GM21717 (cell line): ENCODE measurements around the gene IGFL1.
"Not testable (repeated sequence)": the region's sequence is repeated elsewhere in the genome, so short reads cannot be mapped to it uniquely, and the experiment has no call there.

ENCODE experiments used
- ATAC-seq: cut with Tn5 transposase; IDR thresholded peaks from one replicate; pipeline ENCODE4 v1.9.1; 2021; ENCODE audit warnings: mild to moderate bottlenecking, moderate library complexity; ENCODE audit not compliant: unreplicated experiment

Gene IGFL1

DNA sequence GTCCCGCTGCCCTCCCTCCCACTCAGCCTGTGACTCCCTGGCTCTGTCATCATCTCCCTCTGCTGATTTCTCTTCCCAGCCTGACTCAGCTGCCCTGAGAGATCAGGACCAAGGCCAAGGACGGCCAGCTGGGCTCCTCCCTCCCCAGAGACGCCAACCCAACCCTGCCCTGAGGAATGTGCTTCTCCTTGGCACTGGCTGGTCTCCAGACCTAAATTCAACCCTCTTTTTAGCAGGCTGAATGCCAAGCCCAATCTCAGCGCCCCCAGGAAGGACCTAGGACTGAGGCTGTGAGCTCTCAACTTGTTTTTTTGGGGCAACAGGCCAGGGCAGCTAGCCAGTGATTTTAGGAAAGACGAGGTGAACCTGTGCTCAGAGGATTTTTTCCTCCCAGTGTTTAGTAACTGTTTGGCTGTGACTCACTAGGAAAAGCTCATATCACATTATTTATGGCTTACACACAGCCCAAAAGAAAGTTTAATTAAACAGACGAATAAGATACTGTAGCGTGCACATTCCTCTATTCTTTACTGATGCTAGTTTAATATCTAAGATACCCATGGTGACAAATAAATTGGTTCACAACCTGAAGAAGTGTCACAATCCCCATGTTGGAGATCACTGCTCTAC lies 7.4 kb upstream of the IGFL1 start:
- no peak for ATAC-seq

GRCh38 chr19:46223787-46224186 lies 5.8 kb upstream of the IGFL1 start:
- not testable (repeated sequence) for ATAC-seq

- ATAC-seq, result no peak
Measured at GRCh38 chr19:46224773-46225172, 4.8 kb upstream of the IGFL1 start.

- ATAC-seq, result no peak
Measured at GRCh38 chr19:46225558-46226004, 4.0 kb upstream of the IGFL1 start.

DNA sequence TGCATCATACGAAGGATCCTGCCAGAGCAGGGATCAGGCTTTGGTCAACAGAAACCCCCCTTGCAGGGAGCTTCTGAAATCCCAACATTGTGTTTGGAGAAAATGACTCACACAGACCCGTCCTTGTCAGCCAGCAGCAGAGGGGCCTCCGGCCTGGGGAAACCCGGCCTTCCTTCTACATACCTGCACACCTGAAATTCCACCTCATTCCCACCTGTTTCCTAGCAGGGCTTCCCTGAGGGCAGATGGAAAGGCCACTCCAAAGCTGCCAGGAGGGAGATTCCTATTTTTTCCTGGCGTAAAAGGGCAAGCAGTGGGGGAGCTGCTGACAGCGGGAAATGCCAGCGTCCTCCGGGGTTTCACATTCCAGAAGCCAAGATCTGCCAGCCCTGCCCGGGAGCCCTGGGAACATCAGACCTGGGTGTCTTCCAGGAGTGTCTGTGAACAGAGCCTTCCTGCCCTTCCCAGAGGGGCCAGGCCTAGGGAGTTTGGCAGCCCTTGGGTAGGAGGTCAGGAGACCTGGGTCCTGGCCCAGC lies 3.0 kb upstream of the IGFL1 start:
- ATAC-seq, result no peak

GRCh38 chr19:46232029-46232428 lies 2.5 kb downstream of the IGFL1 start:
- no peak for ATAC-seq

DNA sequence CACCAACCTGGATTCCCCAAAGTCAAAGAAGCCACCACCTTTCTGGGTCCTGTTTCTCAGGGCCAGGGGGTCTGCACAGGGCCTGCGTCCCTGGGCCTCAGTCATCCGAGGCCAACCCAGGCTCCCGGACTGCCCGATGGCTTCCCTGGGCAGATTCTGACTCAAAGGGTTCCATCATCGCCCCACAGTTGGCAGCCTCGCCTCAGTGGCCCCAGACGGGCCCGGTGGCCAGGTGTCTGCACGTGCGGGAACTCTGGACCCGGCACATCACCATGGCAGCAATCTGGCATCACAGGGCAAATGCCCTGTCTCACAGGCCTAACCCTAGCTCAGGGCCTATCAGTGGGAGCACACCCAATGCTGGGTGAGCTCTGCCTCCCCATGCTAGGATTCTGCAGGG lies 2.9 kb downstream of the IGFL1 start:
- no peak for ATAC-seq

- ATAC-seq, result no peak
Measured at GRCh38 chr19:46232938-46233621, 3.5 kb downstream of the IGFL1 start.

DNA sequence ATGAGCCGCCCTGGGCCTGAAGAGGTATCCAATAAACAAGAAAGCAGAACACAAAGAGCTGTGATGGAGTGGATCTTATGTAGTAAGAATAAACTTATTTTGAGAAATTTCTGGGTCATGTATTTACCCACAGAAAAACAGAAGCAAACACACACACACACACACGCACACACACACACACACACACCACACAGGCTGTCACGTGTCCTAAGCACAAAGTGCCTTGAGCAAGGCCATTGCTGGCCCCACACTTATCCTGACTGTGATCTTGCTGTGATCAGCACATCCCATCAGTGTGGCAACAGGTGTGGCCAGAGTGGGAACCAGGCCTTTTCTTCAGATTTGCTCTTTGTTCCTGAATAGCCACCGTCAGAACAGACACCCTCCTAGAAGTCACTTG lies 4.3 kb downstream of the IGFL1 start:
- not testable (repeated sequence) for ATAC-seq

DNA sequence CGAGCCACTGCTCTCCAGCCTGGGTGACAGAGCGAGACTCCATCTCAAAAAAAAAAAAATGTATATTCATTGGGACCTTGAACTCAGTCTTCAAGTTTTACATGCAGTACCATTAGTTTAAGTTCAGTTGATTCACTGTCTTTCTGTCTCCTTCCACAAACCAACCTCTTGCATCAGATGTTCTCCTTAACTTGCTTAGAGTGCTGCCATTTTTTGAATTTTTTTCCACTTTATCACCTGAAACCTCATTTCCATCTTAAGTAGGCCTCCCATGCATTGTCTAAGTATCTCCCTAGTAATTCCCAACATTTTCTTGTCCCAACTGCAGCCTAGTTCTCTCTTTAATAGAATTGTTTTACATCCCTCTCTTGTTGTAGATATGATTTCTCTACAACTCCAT lies 8.6 kb downstream of the IGFL1 start:
- not testable (repeated sequence) for ATAC-seq

DNA sequence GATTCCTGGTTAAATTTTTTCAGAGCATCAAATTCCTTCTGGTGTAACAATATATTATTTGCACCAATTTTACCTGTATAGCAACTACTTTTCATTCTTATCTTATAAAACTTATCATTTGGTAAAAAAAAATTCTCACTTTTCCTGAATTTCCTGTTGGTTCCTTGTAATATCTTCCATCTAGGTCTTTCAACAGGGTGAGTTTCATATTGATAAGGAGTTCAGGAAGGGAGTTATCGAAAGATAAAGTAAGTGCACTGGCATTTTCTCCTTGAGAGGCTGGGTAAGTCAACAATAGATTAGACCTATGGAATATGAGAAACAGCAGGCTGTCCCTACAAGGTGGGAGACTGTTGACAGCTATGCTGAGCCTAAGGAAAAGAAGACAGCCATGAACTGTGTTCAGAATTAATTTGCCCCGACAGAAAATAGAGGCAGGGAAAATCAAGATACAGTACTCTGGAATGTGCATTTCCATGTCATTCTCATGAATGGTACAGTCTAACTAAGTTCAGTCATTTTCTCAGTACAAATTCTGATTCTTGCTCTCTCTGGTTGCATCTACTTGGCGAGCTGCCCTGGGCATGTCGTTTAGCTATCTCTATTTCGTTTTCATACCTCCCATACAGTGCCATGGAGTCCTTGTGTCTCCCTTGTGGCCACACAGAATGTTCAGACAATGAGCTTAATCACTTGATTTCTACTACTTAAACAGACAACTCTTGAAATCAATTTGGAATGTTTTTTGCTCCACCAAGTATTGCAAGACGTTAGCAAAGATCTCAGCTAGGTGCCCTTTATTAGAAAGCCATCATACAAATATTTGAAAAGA lies 9.9 kb downstream of the IGFL1 start:
- no peak for ATAC-seq

DNA sequence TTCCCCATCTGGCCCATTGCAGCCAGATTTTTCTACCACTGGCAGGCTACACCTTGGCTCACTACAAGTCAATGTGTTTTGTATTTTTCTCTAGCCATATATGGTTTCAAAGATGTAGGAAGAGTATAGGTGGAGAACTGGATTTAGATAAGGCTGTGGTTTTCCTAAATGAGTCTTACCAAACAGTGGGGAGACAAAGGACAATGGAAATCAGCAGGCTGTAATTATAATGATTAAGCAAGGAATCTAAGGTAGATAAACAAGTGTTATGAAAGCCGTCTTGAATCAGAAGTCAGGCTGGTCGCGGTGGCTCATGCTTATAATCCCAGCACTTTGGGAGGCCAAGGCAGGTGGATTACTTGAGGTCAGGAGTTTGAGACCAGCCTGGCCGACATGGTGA lies 11.2 kb downstream of the IGFL1 start:
- ATAC-seq, result no peak

- no peak for ATAC-seq
Measured at GRCh38 chr19:46241626-46242025, 12.1 kb downstream of the IGFL1 start.

DNA sequence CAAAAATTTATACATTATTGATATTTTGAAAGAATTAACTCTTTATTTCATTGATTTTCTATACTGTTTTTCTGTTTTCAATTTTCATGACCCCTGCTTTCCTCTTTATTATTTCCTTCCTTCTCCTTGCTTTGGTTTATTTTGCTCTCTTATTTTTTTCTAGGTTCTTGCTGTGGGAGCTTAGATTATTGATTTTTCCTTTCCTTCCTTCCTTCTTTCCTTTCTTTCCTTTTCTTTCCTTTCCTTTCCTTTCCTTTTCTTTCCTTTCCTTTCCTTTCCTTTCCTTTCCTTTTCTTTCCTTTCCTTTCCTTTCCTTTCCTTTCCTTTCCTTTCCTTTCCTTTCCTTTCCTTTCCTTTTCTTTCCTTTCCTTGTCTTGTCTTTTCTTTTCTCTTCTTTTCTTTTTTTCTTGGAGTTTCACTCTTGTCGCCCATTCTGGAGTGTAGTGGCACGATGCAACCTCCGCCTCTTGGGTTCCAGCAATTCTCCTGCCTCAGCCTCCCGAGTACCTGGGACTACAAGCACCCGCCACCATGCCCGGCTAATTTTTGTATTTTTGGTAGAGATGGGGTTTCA lies 13.6 kb downstream of the IGFL1 start:
- ATAC-seq, result not testable (repeated sequence)

- ATAC-seq, result no peak
Measured at GRCh38 chr19:46250076-46250735, 20.7 kb downstream of the IGFL1 start.

- ATAC-seq, result no peak
Measured at GRCh38 chr19:46251416-46251815, 21.9 kb downstream of the IGFL1 start.

DNA sequence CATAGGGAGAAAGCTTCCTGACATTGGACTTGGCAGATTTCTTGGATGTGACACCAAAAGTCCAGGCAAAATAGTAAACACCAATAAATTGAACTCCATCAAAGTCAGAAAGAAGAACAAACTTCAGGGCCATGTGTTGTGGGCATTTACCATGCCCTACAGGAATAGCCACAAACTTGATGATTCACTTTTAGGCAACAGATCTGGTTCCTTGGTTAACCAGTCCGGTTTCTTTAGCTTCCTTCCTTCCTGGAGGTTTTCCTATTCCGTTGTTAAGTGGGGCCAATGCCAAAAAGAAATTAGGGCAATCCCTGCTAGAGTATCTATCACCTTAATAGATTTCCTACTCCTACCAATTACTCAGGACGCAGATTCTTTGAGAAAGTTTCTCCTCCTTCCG lies 25.2 kb downstream of the IGFL1 start:
- no peak for ATAC-seq

- no peak for ATAC-seq
Measured at GRCh38 chr19:46256855-46257254, 27.3 kb downstream of the IGFL1 start.

DNA sequence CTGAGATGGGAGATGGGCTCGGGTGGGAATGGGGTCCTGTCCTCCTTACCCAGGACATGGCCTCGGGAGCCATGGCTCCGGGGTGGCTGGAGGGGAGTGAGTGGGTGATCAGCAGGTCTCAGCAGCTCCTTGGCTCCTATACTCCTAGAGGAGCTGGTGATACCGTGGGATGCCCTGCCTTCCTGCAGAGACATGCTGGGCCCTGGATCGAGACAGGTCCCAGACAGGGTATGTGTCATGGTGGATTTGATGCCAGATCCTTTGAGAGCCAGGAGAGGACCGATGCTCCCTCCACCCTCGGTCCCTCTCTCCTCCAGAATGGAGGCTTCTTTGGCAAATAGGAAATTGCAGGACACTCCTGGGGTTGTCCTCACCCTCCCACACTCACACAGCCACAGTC lies 32.0 kb downstream of the IGFL1 start:
- not testable (repeated sequence) for ATAC-seq

- ATAC-seq, result not testable (repeated sequence)
Measured at GRCh38 chr19:46262684-46263296, 33.2 kb downstream of the IGFL1 start.
